DOHH2 (cell line): ENCODE results near the gene RFWD3.

ENCODE experiments used
- EZH2phosphoT487 ChIP-seq: fragments of 200-600 bp; sonication (generic); IDR thresholded peaks from 2 replicates; pipeline ENCODE4 v1.6.1; 2017; ENCODE audit warnings: borderline replicate concordance, mild to moderate bottlenecking, antibody characterized with exemption, low read length, moderate library complexity, mixed read lengths
- TF ChIP-seq, protein P1 (sequence below): fragments of 200-600 bp; sonication (generic); IDR thresholded peaks from one replicate; pipeline ENCODE4 v1.5.1; 2014; ENCODE audit warnings: antibody characterized with exemption, mild to moderate bottlenecking, low read depth, low read length; ENCODE audit not compliant: poor library complexity, severe bottlenecking

DNA sequence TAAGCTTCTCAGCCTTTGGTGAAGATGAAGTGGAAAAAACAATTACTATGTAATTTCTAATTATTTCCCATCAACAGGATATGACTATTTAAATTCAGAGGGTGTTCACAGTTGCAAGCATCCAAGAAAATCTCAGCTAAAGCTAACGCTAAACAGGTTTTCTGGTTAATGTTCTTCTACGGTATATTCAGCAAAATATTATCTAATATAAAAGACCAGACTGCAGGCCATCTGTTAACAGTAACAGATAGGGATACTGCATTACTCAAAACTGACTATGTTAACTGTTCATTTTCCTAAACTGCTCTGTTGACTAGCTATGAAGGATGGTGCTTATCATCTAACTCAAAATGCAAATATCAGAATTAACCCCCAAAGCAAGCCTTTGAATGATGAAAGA, 92.5 kb downstream of the RFWD3 start:
- TF ChIP-seq, protein P1, sequence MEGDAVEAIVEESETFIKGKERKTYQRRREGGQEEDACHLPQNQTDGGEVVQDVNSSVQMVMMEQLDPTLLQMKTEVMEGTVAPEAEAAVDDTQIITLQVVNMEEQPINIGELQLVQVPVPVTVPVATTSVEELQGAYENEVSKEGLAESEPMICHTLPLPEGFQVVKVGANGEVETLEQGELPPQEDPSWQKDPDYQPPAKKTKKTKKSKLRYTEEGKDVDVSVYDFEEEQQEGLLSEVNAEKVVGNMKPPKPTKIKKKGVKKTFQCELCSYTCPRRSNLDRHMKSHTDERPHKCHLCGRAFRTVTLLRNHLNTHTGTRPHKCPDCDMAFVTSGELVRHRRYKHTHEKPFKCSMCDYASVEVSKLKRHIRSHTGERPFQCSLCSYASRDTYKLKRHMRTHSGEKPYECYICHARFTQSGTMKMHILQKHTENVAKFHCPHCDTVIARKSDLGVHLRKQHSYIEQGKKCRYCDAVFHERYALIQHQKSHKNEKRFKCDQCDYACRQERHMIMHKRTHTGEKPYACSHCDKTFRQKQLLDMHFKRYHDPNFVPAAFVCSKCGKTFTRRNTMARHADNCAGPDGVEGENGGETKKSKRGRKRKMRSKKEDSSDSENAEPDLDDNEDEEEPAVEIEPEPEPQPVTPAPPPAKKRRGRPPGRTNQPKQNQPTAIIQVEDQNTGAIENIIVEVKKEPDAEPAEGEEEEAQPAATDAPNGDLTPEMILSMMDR = no peak
- TF ChIP-seq EZH2phosphoT487 = no peak
